ENCODE results near the gene NR2F2.

The NR2F2 gene

GRCh38 chr15:96343113-96344059, 12.9 kb downstream of the NR2F2 start:
- no peak for DNase-seq

GRCh38 chr15:96344060-96344705, 13.7 kb downstream of the NR2F2 start:
- DNase-seq: no peak

GRCh38 chr15:96344706-96345559, 14.4 kb downstream of the NR2F2 start:
- DNase-seq: no peak

- DNase-seq: peak in 1 of 5 donors; percentile 9
Observed at GRCh38 chr15:96345560-96346399, 15.3 kb downstream of the NR2F2 start.

GRCh38 chr15:96346409-96346970, 16.0 kb downstream of the NR2F2 start:
- DNase-seq: no peak

- DNase-seq: no peak
Observed at GRCh38 chr15:96347181-96348111, 16.9 kb downstream of the NR2F2 start.

- no peak for DNase-seq
Observed at GRCh38 chr15:96348112-96349027, 17.9 kb downstream of the NR2F2 start.

- DNase-seq: no peak
Observed at GRCh38 chr15:96349034-96349856, 18.7 kb downstream of the NR2F2 start.

GRCh38 chr15:96349857-96350720, 19.6 kb downstream of the NR2F2 start:
- DNase-seq: no peak

GRCh38 chr15:96350934-96351724, 20.6 kb downstream of the NR2F2 start:
- no peak for DNase-seq

- DNase-seq: no peak
Observed at GRCh38 chr15:96351761-96352603, 21.5 kb downstream of the NR2F2 start.

GRCh38 chr15:96352604-96353405, 22.3 kb downstream of the NR2F2 start:
- no peak for DNase-seq

GRCh38 chr15:96353416-96353929, 23.0 kb downstream of the NR2F2 start:
- DNase-seq: no peak

- no peak for DNase-seq
Observed at GRCh38 chr15:96353930-96354730, 23.6 kb downstream of the NR2F2 start.
